HG03460 (cell line): ENCODE measurements around the gene PALB2.
"Not testable (repeated sequence)": the region's sequence is repeated elsewhere in the genome, so short reads cannot be mapped to it uniquely, and the experiment has no call there.

Experiments used
- ATAC-seq: cut with Tn5 transposase; IDR thresholded peaks from one replicate; pipeline ENCODE4 v1.9.1; 2021; ENCODE audit not compliant: unreplicated experiment

The PALB2 gene

DNA sequence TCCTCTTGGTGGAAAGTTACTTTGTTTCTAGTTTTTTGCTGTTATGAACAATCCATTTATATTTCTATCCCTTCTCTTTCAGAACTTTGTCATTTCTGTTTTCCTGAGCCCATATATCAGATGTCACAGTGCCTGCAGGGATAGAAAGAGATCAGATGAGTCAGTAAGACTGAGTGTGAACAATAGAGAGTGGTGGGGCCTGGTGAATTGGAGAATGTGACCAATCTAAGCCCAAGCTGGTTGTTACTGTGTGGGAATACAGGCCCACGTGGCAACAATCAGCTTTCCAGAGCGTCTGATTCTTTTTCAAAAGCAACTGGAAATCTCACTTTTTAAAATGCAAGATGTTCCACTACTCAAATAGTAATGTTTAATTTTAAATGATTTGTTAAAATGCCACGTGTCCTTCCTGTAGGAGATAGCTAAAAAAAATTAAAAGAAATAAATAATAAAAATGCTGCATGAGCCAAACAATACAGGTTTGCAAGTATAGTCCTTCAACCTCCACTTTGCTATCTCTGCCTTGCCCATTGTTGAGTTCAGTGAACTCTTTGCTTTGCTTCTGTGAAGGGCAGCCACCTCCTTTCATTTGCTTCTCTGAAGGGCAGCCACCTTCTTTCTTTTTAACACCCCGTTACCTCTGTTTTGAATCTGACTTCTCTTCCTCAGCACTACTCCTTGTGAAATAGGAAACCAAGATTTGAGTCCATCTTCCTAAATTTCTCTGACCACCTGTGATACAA is 9.7 kb upstream of the PALB2 start:
- no peak for ATAC-seq

DNA sequence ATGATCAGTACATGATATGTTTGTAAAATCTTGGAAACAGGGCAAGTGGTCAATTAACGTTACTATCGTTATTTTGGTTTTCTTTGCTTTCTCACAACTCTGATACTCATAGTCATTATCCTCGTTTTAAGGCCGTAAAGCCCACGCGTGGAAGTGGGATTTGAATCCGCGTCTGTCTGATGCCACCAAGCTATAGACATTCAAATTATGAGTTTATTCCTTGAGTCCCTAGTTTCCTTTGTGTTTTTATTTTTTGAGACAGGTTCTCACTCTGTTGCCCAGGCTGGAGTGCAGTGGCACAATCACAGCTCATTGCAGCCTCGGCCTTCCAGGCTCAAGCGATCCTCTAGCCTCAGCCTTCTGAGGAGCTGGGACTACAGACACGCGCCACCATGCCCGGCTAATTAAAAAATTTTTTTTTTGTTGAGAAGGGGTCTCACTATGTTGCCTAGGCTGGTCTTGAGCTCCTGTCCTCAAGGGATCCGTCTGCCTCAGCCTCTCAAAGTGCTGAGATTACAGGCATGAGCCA is 1.2 kb upstream of the PALB2 start:
- ATAC-seq = no peak

DNA sequence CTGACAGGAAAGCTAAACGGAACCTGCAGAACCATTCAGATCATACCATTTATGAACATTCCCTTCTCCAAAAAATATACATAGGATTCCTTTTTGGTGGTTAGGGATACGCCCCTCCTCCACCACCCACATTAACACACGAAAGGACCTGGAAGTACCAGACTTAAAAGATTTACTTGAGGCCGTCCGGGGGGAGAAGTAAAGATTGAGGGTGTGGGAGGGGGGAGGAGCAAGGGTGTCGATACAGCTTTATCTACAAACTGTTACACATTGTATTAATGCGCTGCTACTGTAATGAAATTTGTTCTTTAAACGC is 537 bp downstream of the PALB2 start:
- ATAC-seq = no peak

DNA sequence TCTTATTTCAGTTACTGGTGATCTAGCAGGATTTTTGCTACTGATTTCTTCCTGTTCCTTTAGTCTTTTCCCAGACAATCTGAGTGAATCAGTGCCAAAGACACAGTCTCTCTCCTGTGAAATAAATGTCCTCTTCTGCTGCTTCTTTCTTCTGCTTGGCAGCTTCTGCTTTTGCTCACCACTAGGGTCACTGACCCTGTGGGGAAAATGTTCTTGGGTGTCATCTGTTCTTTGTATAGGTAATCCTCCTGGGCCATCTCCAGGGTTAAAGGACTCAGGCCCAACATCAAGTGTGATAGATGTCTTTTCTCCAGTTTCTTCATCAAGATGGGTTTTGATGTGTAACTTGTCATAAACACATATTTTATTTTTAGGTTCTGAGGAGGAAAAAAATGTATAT is 5.2 kb downstream of the PALB2 start:
- no peak for ATAC-seq

DNA sequence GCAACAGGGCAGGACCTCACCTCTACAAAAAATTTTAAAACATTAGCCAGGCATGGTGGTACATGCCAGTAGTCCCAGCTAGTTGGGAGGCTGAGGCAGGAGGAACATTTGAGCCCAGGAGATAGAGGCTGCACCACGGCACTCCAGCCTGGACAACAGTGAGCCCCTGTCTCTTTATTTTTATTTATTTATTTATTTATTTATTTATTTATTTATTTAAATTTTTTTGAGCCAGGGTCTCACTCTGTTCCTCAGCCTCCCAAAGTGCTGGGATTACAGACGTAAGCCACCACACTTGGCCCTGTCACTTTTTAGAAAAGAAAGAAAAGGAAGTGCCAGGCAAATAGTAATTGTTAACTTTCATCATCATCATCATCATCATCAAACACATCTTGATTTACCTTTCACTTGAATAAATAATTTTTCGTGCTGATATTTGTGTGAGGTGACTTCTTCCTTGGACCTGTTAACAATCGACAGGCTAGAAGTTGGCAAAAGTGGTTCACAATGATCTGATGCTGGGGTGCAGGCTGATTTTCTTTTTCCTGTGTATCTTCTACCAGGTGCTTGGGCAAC is 6.6 kb downstream of the PALB2 start:
- ATAC-seq = no peak

DNA sequence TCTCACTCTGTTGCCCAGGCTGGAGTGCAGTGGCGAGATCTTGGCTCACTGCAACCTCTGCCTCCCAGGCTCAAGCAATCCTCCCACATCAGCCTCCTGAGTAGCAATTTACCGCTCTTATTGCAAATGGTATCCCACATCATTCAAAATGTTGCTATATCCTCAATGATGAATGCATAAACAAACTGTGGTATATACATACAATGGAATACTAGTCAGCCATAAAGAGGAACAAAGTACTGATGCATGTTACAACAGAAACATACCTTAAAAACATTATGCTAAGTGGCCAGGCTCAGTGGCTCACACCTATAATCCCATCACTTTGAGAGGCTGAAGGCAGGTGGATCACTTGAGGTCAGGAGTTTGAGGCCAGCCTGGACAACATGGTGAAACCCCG is 9.2 kb downstream of the PALB2 start:
- ATAC-seq = not testable (repeated sequence)

DNA sequence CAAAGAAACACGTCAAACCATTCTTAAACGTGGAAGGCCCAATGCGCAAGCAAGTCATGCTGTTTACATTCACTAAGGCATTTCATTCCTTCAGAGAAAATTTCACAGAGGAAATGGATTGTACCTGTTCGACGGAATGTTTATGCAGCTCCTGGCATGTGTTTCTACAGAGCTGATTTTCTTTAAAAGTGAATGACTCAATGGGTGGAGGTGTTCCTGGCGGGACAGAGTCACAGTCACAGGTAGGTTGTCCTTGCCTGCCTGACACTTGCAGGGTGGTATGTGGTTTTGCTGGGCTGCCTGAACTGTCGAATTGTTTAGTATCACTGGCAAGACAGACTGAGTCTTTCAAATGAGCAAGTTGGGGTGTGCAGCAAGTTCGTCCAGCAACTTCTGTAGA is 11.6 kb downstream of the PALB2 start:
- no peak for ATAC-seq

DNA sequence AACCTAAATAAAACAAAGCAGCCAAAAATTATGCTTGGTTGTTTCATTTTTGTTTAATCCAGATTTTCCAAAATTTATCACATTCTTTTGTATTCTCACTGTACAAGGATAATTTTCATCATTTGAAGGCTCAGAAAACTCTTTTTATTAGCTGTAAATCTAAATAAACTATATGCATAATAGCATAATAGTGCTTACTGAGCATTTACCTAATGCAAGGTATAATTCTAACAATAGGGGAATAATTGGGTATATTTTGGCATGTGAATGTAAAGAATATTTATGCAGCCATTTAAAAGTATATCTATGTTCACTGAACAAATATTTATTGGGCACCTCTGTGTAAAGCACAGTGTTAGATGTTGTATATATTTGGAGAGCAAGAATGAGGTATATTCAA is 17.0 kb downstream of the PALB2 start:
- ATAC-seq = no peak

DNA sequence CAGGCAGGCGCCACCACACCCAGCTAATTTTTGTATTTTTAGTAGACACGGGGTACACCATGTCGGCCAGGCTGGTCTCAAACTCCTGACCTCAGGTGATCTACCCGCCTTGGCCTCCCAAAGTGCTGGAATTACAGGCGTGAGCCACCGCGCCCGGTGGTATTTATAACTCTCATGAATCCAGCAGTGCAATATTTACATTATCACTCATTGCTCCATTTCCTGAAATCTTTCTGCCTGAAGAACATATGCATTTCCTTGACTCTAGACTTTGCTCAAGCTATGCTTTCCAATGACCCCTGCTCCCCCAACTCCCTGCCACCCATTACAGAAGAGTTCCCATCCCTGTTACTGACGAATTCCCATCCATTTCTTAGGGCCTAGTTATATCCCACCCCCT is 25.3 kb downstream of the PALB2 start:
- no peak for ATAC-seq

DNA sequence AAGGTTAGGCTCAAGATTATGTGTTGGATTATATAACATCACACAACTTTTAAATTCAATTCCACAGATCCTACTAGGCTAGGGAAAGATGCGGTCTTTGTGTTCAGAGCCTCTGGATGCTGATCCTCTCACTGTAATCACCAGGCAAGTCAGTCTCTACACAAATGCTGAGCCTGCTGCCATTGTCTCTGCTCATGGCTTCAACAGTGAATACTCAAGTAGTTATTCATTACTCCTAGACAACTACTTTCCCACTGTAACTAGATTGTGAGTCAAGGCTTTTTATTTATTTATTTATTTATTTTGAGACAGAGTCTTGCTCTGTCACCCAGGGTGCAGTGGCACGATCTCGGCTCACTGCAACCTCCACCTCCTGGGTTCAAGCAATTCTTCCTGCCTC is 29.2 kb downstream of the PALB2 start:
- no peak for ATAC-seq

DNA sequence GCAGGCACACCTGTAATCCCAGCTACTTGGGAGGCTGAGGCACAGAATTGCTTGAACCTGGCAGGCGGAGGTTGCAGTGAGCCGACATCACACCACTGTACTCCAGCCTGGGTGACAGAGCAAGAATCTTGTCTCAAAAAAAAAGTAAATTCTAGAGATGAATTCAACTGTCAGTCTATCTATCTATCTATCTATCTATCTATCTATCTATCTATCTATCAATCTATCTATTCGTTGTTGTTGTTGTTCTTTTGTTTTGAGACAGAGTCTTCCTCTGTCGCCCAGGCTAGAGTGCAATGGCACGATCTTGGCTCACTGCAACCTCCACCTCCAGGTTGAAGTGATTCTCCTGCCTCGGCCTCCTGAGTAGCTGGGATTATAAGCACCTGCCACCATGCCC is 30.2 kb downstream of the PALB2 start:
- not testable (repeated sequence) for ATAC-seq

DNA sequence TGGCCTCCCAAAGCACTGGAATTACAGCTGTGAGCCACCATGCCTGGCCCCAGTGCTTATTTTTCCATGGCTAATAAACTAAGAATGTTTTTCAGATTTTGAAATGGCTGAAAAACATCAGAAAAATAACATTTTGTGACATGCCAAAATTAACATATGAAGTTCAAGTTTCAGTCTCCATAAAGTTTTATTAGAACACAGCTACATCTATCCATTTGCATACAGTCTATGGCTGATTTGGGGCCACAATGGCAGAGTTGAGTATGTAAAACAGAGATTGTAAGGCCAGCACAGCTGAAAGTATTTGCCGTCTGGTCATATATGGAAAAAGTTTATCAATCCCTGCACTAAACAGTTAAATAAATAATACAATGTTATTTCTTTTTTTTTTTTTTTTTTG is 31.2 kb downstream of the PALB2 start:
- ATAC-seq = no peak

DNA sequence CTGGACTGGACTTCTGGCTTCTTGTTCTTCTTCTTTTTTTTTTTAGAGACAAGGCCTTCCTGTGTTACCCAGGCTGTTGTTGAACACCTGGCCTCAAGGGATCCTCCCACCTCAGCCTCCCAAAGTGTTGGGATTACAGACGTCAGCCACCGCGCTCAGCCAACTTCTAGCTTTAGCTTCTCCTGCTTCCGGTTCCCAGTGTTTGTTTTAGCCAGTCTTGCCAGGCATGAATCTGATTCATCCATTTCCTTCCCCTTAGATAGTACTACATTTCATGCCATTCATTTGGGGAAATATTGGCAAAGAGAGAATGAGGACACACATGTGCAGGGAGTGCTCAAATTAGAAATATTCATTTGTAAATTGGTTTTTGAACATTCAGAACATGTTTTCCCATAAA is 32.9 kb downstream of the PALB2 start:
- ATAC-seq = no peak

DNA sequence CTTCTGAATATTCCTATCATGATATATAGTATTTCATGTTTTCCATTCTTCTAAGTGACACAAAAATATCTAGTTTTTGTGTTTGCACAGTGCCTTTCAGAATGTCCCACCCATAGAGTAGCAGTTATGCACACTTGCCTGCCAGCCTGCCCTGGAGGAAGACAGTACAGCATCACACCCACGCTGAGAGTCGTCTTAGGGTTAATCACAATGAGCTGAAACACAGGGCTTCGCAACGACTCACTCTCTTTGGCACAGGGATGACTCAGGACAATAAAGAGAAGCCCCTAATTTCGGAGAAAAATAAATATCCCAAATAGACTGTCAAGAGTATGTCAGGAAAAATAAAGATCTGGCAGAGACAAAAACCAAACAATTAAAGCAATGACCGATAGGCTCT is 33.4 kb downstream of the PALB2 start:
- no peak for ATAC-seq

DNA sequence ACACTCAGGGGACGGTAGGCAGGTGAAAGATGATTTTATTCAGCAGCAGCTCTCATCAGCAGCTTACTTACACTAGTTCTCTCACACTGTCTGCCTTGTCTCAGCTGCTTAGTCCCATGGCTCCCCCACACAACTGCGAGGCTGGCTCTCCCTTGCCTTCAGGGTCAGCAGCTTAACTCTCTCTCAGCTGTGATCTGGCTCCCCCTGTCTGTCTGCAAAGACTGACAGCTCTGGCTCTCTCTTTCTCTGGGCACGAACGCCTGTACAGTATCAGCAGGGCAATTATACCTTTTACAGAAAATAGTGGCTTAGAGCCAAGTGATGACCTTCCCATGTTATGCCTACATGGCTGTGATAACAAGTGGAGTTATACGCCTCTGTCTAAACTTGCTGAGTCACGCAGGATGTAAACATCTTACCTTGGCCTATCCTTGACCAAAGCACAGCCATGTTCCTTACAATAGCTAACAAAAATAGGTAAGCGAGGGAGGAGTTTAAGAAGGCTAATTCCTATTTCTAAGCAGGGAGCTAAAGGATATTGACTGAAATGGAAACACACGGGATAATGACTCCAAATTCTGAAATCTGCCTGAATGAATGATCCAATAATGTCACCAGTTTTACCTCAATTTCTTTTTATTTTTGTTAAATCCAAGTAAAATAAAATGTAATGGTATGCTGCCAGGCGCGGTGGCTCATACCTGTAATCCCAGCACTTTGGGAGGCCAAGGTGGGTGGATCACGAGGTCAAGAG is 43.9 kb downstream of the PALB2 start:
- ATAC-seq = no peak

DNA sequence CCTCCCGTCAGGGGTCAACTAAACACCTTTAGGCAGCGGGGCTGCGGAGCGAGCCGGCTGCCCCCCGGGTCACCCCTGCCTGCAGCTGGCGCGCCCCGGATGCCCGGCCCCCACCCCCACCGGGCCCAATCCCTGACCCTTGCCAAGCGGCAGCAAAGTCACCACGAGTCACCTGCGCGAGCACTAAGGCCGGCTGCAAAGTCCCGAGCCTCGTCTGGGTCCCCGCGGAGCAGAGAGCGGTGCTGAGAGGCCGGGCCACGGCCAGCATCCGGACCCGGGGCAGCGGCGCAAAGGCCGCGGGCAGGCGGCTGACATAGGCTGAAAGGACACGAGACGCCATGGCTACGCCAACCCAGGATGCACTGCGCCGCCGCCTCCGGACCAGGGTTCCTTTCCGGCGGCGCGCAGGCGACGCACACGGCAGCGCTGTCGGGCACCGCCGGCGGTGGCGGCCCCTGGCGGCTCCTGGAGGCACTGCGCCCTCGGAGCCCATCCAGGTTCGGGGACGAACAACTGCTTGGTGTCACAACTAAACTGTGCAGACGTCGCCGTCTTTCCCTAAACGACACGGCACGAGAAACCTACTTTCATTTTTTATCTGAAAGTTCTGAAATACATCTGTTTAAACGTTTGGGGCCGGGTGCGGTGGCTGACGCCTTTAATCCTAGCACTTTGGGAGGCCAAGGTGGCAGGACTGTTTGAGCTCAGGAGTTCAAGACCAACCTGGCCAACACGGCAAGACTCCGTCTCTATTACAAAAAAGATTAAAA is 45.0 kb downstream of the PALB2 start, which contains the start of gene NDUFAB1:
Gene NDUFAB1, minus strand, starts transcription at position 366 of the 770 bp plus-strand sequence. Its CDS starts 26 bp downstream, at position 340.
- peak; percentile 93 for ATAC-seq

DNA sequence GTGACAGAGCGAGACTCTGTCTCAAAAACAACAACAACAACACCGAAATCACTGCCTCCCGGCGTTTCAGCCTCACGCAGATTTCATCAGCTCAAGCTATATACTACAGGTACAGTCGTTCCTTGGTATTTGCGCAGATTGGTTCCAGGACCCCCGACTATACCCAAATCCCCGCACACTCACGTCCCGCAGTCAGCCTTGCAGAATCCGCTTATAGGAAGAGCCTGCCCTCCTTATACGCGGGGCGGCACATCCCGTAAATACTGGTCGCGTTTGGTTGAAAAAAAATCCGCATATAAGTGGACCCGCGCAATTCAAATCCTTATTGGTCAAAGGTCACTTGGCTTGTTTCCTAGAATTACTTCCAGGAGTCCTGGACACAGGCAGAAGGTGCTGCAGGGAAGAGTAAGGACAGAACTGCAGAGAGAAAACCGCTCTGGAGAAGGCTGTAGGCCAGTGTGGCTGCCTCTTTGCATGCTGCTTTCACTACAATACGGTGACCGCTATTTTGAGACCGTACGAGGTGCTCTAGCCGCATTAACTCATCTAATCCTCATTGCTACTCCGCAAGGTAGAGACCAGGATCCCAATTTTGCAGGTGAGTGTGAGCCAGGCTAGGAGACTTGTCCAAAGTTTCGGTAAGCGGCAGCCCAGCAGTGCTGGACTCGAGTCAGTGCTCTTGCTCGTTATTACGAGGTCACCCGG is 45.7 kb downstream of the PALB2 start:
- ATAC-seq = no peak

DNA sequence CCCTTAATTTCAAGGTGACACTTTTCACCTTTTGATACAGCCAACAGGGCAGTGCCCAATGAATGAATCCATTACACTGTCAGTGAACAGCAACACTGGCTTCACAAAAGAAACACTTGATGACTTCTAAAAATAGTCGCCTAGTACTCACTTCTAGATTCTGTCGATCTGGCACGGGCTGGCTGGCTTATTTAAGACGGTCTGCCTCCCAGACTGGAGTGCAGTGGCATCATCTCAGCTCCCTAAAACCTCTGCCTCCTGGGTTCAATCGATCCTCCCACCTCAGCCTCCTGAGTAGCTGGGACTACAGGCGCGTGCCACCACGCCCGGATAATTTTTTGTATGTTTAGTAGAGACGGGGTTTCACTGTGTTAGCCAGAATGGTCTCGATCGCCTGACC is 46.9 kb downstream of the PALB2 start:
- ATAC-seq = no peak

DNA sequence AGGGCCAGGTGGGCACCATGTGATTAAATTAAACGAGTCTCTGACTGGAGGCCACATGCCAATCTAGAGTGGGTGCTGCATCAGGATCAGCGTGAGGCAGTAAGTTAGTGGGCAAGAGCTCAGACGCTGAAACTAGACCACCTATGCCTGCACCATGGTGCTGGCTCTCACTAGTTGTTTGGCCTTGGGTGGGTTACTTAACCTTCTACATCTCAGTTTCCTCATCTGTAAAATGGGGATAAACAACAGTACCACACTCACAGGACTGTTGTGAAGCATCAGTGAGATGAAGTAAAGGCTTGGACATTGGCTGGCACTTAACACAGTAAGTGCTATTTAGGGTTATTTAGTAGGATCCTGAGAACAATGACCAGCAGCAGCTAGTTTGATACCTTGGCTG is 50.9 kb downstream of the PALB2 start:
- no peak for ATAC-seq

DNA sequence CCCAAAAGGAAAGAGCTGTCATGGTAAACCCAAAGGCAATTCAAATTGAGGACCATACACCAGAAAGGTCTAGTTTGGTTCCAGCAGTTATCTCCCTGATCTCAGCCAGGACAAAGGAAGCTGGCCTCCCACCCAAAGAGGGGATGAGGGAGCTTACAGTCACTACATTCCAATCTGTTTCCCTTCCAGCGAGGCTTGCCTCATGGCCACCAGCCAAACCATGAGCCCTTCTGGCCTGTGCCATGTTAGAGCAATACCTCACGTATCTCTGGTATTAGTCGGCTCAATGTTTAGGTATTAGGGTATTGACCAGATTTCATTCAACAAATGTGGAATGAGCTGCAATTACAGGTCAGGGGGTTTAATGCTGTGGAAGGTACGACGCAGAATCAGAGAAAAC is 53.4 kb downstream of the PALB2 start:
- ATAC-seq = no peak
